NCI-H1694 treated with DMSO at 0.1 percent for 48 hours (cell line): ENCODE results near the gene IL12RB2.

Experiments used
- DNase-seq: peaks from one replicate; lab custom pipeline; 2025; lab: John Stamatoyannopoulos, UW

IL12RB2 gene

DNA sequence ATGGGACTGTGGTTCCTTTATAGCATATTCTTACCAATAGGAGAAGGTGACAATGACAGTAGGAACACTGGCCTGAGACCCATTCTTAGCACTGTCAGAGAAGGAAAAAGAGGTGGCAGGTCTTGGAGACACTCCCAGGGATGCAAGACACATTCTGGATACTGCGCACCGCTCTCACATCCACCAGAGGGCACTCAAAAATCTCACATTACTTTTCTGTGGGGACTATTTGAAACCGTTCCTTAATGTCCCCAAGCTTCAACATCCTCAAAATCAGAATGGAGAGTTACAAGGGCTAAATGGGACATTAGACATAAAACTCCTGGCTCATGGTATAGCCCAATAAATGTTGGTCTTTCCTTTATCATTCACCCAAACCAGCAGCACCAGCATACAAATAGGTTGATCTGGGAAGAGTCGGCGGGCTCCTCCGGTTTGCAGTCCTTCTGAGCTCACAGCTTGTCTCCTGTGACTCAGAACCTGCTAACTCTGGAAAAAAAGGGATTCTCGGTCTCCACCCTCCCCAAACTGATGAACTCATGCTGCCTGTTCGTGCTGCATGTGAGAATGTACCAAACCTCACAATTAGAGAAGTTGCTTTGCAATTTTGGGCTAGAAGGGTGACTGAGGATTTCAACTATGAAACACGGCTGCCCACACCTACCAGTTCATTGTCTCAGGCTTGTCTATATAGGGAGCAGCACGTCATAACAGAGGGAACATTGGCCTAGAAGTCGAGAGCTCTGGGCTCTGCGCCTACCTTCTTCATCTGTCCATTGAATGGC is 40.2 kb downstream of the IL12RB2 start:
- peak; percentile 52 for DNase-seq

DNA sequence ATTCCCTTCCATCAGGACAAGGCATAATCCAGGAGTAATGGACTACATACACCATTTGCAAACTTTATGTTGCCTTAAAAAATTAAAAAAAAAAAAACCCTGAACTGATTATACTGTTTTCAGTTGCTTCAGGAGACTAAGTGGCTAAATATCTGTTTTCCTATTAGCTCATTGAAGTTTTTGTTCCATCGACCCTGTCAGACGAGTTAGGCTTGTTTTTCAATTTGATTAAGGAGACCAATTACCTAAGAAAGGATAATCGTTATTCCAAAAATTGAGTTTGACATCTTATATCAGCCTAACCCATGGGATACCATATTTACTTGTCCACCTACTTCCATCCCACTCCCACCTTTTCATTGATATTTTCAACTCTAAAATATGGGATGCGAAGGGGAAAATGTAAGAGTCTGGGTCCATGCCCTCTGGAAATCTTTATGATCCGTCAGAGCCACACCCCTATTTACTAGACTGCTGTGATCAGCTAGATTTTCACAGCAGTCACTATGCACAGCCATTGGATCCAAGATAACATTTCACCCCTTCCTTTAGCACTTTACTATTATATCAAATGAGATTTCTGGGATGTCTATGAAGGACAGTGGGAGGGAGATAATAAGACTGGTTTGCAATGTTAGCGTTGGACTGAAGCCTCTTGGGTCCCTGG is 41.0 kb downstream of the IL12RB2 start:
- DNase-seq = no peak

DNA sequence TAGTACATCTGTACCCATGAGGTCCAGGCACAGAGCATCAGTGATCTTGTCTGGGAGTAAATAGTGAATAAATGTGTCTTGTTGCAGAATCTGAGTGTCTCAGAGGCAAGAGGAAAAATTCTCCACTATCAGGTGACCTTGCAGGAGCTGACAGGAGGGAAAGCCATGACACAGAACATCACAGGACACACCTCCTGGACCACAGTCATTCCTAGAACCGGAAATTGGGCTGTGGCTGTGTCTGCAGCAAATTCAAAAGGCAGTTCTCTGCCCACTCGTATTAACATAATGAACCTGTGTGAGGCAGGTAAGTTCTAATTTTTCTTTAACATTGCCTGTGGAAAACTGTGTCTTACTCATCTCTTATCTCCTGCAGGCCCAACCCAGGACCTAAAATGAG is 43.1 kb downstream of the IL12RB2 start:
- DNase-seq = no peak

DNA sequence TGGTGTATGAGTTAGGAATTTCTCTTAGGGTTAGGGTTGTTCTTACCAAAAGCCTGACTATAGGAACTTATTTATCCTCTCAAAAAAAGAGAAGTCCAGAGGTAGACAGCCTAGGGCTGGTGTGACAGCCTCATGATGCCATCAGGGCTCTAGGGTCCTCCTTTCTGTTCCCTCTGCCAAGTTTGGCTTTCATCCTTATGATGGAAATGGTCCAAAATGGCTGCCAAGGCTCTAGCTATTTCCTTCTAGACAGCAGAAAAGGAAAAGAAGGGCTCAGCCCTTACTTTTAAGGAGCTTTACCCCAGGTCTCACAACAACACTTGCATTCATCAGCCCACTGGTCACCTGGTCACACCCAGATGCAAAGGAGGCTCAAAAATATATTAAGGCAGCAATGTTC is 44.5 kb downstream of the IL12RB2 start:
- no peak for DNase-seq

DNA sequence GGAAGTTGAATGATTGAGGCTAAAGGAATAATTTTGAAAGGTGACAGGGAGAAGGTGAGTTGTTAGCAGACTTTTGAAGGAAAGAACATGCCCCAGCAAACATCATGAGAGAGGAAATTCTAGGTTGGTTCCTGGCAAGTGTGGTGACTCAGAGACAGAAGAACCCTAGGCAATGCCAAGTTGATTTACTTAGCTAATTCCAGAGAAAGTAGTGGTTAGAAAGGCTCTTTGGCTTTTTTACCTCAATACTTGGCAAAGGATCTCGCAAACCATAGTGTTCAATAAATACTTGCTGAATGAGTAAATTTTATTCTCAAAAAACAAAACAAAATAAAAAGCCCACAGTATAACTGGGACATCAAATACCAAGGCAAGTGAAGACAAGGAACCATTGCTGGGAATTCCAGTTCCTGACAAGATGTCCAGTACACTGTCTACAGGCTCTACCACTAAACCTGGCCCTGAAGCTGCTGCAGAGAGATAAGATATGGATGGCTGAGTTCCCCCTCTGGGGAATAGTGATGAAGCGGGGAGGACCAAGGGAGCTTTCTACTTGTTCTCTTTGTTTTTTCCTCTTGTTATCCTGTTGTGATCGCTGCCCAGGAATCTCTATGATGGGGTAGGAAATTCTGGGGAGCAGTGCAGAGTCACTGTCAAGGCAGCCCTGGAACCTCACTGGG is 48.2 kb downstream of the IL12RB2 start:
- DNase-seq = no peak

DNA sequence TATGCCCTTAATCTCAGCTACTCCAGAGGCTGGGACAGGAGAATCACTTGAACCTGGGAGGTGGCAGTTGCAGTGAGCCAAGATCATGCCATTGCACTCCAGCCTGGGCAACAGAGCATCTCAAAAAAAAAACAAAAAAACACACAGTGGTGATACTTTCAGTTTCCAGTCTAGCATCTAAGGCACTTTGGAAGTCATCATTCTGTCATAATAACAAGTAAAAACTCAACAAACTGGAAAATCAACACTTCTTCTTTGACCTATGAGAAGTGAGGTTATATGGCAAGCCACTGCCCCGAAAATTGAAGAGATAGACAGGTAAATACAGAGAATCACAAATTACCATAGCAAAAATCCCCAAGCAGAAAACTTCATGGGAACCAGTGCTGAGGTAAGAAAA is 51.9 kb downstream of the IL12RB2 start:
- DNase-seq = no peak

DNA sequence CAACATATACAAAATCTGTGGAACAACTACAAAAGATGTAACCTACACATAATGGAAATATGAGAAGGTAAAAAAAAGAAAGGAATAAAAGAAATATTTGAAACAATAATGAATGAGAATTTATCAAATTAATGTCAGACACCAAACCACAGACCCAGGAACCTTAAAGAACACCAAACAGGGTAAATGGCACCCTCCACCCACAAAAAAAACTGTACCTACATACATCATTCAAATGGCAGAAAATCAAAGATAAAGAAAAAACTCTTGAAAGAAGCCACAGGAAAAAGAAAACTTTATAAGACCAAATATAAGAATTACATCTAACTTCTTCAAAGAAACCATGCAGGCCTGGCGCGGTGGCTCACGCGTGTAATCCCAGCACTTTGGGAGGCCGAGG is 54.0 kb downstream of the IL12RB2 start:
- no peak for DNase-seq

DNA sequence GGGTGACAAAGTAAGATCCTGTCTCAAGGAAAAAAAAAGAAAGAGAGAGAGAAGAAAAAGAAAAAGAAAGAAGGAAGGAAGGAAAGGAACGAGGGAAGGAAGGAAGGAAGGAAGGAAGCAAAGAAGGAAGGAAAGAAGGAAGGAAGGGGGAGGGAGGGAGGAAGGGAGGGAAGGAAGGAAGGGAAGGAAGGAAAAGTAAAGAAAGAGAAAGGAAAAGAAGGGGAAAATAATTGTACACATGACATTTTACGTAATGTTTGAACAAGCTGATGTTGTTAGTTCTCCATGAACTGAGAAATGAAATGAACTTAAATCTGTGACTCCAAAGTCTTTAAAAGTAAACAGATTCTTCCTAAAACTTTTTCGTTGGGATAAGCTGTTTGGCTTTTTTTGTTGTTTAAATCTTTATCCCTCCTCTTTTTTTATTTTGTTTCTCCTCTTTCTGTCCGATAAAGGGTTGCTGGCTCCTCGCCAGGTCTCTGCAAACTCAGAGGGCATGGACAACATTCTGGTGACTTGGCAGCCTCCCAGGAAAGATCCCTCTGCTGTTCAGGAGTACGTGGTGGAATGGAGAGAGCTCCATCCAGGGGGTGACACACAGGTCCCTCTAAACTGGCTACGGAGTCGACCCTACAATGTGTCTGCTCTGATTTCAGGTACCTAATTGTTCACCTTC is 59.8 kb downstream of the IL12RB2 start:
- DNase-seq = peak; percentile 60

DNA sequence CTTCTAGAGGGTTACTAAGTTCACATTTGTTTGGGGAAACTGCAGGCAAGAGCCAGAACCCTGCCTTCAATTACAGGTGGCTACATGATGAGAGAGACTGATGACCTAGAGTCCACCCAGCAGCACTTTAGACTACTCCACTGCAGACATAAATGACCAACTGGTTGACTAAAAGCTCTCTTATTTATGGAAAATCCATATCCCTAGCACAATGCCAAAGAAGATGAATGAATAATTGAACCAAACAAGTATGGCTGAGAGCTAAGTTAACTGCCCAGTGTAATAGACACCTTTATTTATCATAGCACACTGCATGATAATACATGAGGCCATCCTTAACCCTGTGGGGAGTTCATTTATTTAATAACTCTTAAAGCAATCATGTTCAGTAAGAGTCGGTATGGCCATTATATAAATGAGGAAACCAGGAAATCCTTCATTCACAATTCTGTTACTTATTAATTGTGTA is 60.4 kb downstream of the IL12RB2 start:
- no peak for DNase-seq

DNA sequence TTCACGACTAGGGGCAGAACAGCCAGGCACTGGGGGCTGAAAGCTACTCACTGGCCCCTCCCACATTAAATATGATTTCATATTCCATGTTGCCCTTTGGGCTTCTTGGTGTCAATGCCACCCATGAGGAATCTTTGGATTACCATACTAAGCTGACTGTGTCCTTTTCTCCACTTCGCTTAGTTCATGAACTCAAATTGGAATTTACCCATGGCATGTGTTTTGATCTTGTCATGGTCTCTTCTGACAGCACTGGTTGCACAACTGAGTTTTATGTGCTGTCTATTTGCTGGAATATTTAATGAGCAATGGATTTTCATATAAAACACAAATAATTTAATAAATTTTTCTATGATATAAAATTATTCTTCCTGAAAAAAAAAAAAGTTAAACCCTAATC is 63.4 kb downstream of the IL12RB2 start:
- DNase-seq = no peak

DNA sequence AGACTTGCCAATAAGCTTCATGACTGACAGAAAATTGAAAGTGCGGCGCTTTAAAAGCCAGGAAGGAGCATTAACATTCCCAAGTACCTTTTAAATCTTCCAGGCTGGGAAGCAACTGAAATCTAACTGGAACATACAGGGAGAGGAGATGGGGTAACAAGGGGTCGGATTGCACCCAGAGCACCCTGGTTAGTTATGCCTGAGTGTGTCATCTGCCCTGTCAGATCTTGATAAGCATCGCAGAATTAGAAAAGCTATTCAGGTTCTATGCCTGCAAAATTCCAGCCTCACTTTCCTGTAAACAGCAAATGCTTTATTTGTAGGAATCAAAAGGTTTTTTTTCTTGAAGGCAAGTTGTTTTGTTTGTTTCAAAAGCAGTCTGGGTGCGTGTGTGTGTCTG is 64.0 kb downstream of the IL12RB2 start:
- DNase-seq = no peak

DNA sequence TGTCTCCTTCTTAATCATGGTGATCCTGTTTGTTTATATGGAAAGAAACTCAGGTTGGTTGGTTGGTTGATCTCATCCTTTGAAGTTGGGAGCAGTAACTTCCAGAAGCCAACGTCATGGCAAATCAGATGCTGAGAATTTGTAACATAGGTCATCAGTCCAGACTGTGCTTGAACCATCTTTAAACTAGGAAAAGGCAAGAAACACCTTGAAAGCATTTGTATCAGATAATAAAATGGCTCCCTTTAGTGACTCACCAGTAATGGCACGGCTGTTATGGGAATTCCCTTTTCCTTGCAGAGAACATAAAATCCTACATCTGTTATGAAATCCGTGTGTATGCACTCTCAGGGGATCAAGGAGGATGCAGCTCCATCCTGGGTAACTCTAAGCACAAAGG is 64.5 kb downstream of the IL12RB2 start:
- no peak for DNase-seq

DNA sequence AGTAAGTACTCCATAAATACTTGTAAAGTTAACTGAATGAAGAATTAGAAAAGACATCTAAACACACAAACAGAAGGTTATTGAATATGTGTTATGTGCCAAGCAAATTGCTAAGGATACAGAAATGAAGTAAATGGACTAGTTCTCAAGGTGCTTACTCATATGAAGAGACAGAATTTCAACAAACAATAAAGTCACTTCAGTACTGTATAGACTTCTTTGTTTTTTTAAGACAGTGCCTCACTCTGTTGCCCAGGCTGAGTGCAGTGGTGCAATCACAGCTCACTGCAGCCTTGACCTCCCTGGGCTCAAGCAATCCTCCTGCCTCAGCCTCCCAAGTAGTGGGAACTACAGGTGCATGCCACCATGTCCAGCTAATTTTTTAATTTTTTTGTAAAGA is 65.2 kb downstream of the IL12RB2 start:
- DNase-seq = no peak

DNA sequence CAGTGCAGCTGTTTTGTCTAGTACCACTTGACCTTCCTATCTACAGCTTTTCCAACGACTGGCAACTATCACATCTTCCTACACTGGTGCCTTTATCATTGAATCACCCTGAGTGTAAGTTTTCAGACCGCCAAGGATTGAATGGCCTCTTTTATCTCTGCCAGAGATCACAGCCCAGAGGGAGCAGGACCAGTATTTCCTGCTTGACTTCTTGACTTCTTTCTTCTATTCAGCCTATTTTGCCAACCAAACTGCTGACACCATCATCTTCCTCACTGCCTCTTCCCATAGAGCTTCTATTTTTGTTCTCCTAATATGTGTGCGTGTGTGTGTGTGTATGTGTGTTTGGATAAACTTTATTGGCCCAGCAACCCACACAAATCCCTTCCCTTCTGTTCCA is 68.7 kb downstream of the IL12RB2 start:
- no peak for DNase-seq

DNA sequence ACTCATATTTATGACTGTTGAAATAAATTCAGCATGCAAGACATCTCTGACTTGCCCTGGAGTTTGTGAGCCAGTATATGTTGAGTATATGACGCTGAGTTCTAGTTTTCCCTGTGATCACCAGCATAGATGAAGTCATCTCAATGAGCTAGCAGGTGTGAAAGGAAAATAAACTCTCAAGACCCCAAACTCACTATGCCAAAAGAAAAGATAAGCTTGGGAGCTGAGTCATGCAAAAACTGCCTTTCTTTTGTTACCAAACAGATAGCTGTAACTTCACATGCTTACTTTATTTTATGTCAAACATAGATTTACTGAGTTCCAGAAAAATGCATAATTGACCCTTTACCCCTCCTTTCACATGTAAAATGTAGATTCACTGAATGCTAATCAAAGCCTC is 69.6 kb downstream of the IL12RB2 start:
- DNase-seq = no peak

DNA sequence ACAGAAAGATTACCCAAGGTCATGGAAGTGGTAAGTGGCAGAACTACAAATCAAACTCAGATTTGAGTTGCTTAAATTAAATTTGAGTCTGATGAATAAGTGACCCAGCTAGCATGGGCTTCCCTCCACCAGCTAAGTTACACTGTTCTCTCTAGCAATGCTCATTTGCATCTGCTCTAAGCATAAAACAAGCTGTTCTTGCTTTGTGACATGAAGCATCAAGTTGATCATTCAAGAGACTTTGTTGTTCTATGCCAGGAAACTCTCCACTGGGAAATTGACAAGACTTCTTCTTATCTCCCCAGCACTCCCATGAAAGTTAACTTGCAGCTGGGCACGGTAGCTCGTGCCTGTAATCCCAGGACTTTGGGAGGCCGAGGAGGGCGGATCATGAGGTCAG is 73.5 kb downstream of the IL12RB2 start:
- no peak for DNase-seq

DNA sequence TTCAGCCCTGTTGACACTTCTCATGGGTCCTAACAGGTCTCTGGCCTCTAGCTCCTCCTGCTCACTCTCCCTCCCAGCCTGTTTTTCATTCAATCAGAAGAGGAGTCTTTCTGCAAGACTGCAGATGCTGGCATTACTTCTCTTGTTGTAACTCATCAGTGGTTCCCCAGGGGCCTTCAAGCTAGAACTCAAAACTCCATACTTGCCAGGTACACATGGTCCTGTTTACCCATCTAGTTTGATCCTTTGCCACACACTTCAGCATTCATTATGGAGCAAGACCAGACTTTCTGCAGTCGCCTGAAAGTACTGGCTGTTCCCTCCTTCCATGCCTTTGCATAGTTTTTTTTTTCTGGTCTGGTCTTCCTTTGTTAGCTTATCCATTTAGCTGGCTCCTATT is 74.6 kb downstream of the IL12RB2 start:
- no peak for DNase-seq

DNA sequence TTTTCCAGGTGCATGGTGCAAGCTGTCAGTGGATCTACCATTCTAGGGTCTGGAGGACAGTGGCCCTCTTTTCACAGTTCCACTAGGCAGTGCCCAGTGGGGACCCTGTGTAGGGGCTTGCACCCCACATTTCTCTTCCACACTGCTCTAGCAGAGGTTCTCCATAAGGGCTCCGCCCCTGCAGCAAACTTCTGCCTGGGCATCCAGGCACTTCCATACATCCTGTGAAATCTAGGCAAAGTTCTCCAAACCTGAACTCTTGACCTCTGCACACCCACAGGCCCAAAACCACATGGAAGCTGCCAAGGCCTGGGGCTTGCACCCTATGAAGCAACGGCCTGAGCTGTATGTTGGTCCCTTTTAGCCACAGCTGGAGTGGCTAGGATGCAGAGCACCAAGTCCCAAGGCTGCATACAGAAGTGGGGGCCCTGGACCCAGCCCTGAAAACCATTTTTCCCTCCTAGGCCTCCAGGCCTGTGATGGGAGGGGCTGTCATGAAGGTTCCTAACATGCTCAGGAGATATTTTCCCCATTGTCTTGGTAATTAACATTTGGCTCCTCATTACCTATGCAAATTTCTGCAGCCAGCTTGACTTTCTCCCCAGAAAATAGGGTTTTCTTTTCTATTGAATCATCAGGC is 76.4 kb downstream of the IL12RB2 start:
- no peak for DNase-seq

DNA sequence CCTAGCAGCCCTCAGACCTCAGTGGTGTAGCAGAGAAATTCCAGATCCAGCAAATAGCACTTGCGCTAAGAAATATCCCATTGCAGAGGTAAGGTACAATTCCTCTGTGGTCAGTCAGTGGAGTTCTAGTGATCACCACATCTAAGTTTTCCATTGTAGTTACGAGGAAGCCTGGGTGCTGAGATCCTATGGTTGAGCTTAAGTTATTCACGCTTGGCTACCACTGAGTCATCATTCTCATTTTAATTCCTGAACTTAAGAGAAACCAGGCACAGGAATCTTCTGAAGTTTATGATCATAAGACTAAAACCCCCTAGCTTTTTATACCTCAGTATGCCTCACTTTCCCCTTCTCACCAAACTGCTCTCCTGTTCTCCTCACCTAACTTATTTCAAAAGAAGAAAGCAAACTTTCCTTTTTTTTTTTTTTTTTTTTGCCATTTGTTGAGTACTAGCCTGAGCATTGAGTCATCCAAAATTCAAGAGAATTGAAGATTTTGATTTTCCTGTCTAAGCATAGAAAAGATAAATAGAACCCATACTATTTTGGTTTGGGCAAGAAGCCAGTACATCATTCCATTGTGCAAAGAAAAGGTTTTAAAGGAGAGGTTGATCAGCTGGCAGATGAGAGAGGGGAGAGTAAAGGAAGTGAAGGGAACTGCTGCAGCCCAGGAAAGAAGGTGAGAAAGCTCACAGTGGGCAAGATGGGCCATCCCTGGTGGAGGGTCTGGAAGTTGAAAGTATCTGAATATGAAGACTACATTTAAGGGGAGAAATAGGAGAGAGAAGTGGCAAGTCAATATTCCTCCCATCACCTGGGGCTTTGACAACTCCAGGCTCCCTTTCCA is 82.6 kb downstream of the IL12RB2 start:
- no peak for DNase-seq

DNA sequence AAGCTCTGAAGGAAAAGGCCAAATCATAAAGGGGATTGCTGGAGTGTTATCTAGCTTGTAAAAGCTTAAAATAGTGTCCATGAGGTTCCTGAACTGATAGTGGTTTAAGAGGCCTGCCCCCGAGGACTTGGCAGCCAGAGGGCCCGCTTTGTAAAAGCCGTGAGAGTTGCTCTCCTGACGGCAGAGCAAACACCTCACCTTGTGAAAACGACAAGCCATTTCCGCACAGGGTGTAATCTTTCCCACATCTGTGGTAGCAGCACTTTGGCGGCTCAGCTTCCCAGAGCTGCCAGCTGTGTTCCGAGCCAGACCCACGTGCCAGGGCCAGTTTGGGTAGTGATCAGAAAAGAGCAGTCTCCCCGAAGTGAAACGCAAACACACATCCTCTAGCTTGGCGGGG is 85.6 kb downstream of the IL12RB2 start:
- no peak for DNase-seq

DNA sequence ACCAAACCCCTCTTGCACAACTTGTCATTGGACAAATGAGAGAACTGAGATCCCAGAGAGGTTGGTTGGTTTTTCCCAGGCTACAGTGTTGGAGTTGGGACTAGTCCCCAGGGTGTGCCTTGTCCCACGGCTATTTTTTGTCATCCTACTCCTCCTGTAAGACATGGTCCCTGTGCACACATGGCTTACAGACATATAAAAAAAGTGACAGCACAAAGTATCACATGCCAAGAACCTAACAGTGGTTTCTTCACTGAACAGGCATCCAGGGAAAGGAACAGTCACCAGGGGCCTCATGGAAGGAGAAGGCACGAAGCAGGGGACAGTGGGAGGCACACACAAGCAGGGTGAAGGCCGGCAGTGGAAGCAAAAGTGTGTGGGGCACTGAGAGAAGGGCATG is 86.1 kb downstream of the IL12RB2 start:
- DNase-seq = no peak
